ENCODE results near the gene DMD. TPM values are rescaled to one million over a fixed set of nuclear protein-coding genes. Genes with fewer than 3 reads are reported as not detected.

Gene DMD
- total RNA-seq, 1 donor from 2014 or later: 22.9 TPM

DNA sequence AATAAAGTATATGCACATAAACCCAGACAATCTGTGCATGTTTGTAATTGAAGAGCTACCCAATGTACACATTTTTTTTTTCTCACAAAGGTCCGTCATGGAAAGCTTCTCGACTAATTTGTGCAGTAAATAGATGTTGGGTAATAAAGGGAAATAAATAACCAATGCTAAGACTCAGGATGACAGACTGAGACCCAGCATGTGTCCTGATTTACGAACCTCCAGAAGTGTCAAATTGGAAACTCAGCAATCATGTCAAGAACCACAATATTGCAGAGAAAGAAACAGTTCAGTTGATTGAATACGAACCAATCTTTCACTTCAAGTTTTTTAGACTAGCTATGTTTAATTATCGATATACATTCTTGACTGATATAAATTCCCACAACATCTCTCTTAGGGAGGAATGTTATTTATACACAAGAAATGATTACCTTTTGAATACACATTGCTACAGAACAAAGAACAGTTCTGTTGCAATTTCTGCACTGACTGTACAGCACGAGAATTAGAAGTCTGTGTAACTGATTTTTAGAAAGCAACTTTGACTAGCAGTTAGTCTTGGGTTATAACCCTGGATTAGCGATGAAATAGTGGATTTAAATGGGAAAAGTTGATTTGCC, 1513.9 kb downstream of the DMD start:
- H3K36me3 Mint-ChIP-seq (ENCODE audit: low read depth): no peaks in the 10 kb centered on the region
- ChIA-PET CTCF (no interaction called here), POLR2A (no interaction called here)
- H3K4me3 Mint-ChIP-seq: no peak overlapping the region
- no peaks in the 10 kb centered on the region for H3K9me3 Mint-ChIP-seq
- H3K27me3 Mint-ChIP-seq: no peaks in the 10 kb centered on the region
- TF ChIP-seq, protein P1, sequence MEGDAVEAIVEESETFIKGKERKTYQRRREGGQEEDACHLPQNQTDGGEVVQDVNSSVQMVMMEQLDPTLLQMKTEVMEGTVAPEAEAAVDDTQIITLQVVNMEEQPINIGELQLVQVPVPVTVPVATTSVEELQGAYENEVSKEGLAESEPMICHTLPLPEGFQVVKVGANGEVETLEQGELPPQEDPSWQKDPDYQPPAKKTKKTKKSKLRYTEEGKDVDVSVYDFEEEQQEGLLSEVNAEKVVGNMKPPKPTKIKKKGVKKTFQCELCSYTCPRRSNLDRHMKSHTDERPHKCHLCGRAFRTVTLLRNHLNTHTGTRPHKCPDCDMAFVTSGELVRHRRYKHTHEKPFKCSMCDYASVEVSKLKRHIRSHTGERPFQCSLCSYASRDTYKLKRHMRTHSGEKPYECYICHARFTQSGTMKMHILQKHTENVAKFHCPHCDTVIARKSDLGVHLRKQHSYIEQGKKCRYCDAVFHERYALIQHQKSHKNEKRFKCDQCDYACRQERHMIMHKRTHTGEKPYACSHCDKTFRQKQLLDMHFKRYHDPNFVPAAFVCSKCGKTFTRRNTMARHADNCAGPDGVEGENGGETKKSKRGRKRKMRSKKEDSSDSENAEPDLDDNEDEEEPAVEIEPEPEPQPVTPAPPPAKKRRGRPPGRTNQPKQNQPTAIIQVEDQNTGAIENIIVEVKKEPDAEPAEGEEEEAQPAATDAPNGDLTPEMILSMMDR (IDR thresholded peaks at IDR 0.05): no peak
- no peak overlapping the region for H3K27ac Mint-ChIP-seq
- ATAC-seq (ENCODE audit: low read depth) (no peak), DNase-seq (no peak)
- H3K4me1 Mint-ChIP-seq: no peaks in the 10 kb centered on the region
- intact Hi-C loops (cut with micrococcal nuclease): no loop called here

DNA sequence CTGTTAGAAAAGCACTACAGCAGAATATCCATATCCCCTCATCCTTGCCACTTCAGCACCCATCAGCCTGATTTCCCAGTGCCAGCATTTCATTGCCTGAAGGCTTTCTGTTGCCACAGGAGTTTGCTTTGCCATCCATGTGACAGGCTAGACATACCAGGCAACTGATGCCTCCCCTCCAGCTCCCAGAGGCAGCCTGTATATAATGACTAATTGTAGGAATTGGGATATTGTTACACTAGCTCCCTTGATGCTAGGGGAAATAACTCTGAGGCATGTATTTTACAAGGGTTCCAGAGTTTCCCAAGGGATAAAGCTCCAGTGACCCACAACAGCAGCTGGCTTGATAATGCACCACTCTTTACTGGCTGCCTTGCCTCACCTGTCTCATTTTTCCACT, 1531.5 kb downstream of the DMD start:
- H3K27ac Mint-ChIP-seq: no peak overlapping the region
- intact Hi-C loops (cut with micrococcal nuclease): no loop called here
- H3K4me1 Mint-ChIP-seq: no peaks in the 10 kb centered on the region
- no peaks in the 10 kb centered on the region for H3K9me3 Mint-ChIP-seq
- CTCF ChIA-PET: no interaction called here
- ATAC-seq (ENCODE audit: low read depth): no peak
- TF ChIP-seq, protein P1 (IDR thresholded peaks at IDR 0.05): no peak
- H3K27me3 Mint-ChIP-seq: no peaks in the 10 kb centered on the region
- no peaks in the 10 kb centered on the region for H3K36me3 Mint-ChIP-seq (ENCODE audit: low read depth)
- DNase-seq: no peak
- H3K4me3 Mint-ChIP-seq: no peak overlapping the region
- POLR2A ChIA-PET: no interaction called here

DNA sequence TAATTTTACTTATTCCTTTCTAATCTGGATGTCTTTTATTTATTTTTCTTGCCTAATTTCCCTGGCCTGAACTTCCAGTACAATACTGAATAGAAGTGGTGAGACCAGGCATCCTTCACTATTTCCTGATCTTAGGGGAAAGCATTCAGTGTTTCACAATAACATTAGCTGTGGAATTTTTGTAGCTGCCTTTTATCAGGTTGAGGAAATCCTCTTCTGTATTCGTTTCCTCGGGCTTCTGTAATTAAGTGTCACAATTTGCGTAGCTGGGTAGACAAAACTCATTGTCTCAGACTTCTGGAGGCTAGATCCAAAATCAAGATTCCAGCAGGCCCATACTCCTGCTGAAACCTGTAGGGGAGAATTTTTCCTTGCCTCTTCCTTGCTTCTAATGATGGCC, 1541.1 kb downstream of the DMD start:
- no peak overlapping the region for H3K27ac Mint-ChIP-seq
- no peaks in the 10 kb centered on the region for H3K36me3 Mint-ChIP-seq (ENCODE audit: low read depth)
- no peak for DNase-seq
- H3K27me3 Mint-ChIP-seq: no peaks in the 10 kb centered on the region
- CTCF ChIA-PET: no interaction called here
- no peaks in the 10 kb centered on the region for H3K4me1 Mint-ChIP-seq
- POLR2A ChIA-PET: no interaction called here
- intact Hi-C loops (cut with micrococcal nuclease): no loop called here
- ATAC-seq (ENCODE audit: low read depth): no peak
- no peaks in the 10 kb centered on the region for H3K9me3 Mint-ChIP-seq
- no peak overlapping the region for H3K4me3 Mint-ChIP-seq
- TF ChIP-seq, protein P1 (IDR thresholded peaks at IDR 0.05): no peak

DNA sequence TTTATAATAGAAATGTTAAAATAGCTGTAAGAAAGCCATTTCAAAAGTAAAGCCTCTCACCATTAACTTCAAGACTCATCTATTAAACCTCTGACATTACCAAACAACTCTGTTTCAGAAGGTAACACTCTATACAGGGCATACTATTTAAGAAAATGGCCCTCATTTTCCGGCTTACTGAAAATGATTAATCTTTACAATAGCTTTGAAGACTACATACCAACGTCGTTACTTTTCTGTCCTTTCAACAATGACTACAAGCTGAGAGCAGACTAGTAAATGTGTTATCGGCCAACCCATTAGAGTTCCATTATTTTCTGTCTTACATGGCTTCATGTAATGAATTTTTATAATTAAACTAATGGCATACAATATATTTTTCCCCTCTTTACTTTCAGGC, 1545.9 kb downstream of the DMD start:
- Mint-ChIP-seq H3K27ac (no peak overlapping the region), H3K4me1 (no peaks in the 10 kb centered on the region), H3K27me3 (no peaks in the 10 kb centered on the region), H3K9me3 (no peaks in the 10 kb centered on the region), H3K36me3 (ENCODE audit: low read depth) (no peaks in the 10 kb centered on the region), H3K4me3 (no peak overlapping the region)
- intact Hi-C loops (cut with micrococcal nuclease): no loop called here
- DNase-seq: no peak
- TF ChIP-seq, protein P1 (IDR thresholded peaks at IDR 0.05): no peak
- CTCF ChIA-PET: no interaction called here
- POLR2A ChIA-PET: no interaction called here
- ATAC-seq (ENCODE audit: low read depth): no peak

DNA sequence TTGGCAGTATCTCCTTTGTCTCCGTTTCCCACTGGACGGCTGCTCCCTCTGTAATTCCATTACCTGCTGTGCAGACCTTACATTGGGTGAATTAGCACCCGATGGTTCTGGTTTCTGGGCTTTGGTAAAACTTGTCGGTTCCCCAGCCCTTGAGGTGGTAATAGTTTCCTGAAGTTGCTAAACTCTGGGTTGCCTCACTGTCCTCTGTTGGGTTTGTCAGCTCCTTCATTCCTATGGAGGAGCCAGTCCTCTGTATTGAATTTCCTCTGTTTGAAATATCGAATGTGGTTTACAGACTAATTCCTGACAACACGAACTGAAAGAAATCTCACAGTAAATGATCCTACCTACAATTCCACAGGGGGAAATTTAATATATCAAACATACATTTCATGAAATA, 1548.2 kb downstream of the DMD start:
- Mint-ChIP-seq H3K27ac (no peak overlapping the region), H3K4me1 (no peaks in the 10 kb centered on the region), H3K27me3 (no peaks in the 10 kb centered on the region), H3K9me3 (no peaks in the 10 kb centered on the region), H3K4me3 (no peak overlapping the region), H3K36me3 (ENCODE audit: low read depth) (no peaks in the 10 kb centered on the region)
- TF ChIP-seq, protein P1 (IDR thresholded peaks at IDR 0.05): no peak
- no peak for ATAC-seq (ENCODE audit: low read depth)
- intact Hi-C loops (cut with micrococcal nuclease): no loop called here
- DNase-seq: no peak
- ChIA-PET POLR2A (no interaction called here), CTCF (no interaction called here)
